GM18909 (cell line): ENCODE measurements around the gene NHS.
A peak's percentile ranks its signal among the peaks of the same experiment; 100 is the strongest.

Source experiments
- ATAC-seq: cut with Tn5 transposase; IDR thresholded peaks from one replicate; pipeline ENCODE4 v1.9.1; 2021; ENCODE audit warnings: mild to moderate bottlenecking; ENCODE audit not compliant: unreplicated experiment, poor library complexity

The NHS gene

DNA sequence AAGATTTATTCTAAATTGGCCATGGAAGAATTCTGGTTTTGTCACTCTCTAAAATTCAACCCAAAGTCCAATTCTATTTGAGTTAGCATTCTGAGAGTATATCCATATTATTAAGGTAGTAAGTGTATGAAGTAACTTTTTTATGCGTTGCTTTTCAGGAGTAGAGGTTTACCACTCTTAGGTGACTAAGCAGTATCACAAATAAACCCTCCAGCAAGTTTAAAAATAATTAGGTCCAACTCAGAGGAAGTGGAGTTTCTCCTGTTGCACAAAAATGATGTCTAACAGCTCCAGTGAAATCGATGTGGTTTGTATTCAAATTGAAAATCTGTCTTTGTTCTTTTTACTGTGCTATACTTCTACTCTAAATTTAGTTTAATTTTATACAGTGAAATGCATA is 368.9 kb downstream of the NHS start:
- ATAC-seq: no peak

- ATAC-seq: no peak
These were observed 370.0 kb downstream of the NHS start for GRCh38 chrX:17744896-17745523.

- no peak for ATAC-seq
These were observed 372.7 kb downstream of the NHS start for GRCh38 chrX:17747692-17748091.

DNA sequence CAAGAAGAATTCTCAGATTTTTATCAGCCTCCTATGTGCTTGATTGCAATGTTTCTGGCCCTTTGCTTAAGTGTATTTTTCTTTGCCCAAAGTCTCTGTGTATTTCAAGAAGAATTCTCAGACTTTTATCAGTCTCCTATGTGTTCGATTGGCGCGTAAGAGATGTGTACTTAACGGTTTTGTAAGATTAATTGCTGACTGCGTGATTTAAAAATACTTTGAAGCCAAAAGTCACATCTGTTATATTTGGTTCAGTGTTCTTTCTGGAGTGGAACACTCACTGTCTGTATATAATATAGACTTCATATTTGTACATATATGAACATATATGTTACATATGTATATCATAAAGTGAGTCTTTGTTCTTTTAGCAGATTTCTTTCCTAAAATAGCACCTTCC is 373.7 kb downstream of the NHS start:
- no peak for ATAC-seq

DNA sequence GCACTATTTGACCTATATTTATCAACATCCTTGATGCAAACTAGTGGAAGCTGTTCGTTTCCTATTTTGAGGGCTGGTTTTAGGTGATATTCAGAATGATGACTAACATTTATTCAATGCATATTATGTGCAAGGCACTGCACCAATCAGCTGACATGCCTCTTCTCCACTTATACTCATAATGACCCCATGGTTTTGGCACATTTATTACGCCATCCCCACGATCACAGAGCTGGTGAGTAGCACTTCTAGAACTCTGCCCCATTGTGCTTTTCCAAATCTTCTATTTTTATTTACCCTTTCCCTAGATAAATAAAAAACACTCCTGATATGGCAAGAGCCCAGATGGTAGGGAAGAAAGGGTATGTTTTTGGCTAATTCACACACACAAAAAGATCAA is 375.4 kb downstream of the NHS start:
- no peak for ATAC-seq

DNA sequence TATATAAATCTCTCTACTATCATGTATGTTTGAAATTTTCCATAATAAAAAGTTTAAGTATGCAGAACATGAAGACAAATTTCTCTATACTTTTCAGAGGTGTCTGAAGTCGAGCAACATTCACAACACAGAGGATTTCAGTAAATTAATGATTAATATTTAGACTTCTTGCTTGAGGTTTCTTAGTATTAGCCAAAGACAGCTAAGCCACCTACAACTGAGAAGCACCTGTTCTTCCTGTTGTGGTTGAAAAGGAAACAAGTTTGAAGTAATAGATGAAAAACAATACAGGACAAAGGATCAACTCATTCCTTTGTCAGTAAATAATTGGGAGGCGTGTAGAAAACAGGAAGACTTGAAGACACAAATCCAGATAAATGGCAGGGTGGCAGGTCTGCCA is 383.4 kb downstream of the NHS start:
- ATAC-seq: peak; percentile 94

GRCh38 chrX:17759990-17760389 is 385.0 kb downstream of the NHS start:
- no peak for ATAC-seq

- ATAC-seq: no peak
These were observed 392.7 kb downstream of the NHS start for GRCh38 chrX:17767734-17768133.

GRCh38 chrX:17768997-17769396 is 394.0 kb downstream of the NHS start:
- ATAC-seq: no peak

GRCh38 chrX:17769701-17770269 is 394.8 kb downstream of the NHS start:
- ATAC-seq: no peak

- ATAC-seq: no peak
These were observed 398.3 kb downstream of the NHS start for GRCh38 chrX:17773221-17773876.

DNA sequence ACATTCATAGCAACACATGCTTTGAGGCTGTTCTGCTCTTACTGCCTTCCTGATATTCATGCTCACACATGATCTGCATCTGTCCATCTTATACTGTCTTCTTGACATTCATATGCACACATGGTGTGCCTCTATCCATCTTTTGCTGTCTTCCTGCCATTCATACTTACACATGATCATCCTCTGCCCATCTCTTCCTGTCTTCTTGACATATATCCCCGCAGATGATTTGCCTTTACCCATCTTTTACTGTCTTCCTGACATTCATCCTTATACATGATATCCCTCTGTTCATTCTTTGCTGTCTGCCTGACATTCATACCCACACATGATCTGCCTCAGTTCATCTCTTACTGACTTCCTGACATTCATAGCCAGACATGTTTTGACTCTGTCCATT is 399.1 kb downstream of the NHS start:
- ATAC-seq: no peak

GRCh38 chrX:17778997-17779396 is 404.0 kb downstream of the NHS start:
- ATAC-seq: no peak

DNA sequence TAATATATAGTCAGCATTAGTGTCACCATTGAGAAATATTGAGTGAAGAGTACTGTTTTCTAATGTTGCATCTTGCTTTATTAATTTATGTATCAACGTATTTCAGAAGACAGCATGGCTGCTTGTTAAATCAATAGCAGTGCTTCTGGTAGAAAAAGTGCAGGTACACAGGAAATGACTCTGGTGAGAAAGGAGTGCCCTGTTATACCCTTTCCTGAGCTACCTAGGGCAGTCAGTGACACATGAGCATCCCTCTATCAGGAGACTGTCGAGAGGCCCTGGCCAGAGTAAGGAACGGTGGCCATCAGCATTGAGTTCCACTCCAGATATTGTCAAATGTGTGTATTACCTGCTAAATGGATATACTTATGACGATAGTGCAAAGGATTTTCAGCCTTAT is 404.4 kb downstream of the NHS start:
- ATAC-seq: no peak
